NCI-H1930 (cell line): ENCODE results near the gene PRR5.
"Not testable (repeated sequence)": the region's sequence is repeated elsewhere in the genome, so short reads cannot be mapped to it uniquely, and the experiment has no call there.

Source experiments
- DNase-seq, 2 experiments: peaks; one replicate each; lab custom pipeline; 2025; lab: John Stamatoyannopoulos, UW

Gene PRR5

DNA sequence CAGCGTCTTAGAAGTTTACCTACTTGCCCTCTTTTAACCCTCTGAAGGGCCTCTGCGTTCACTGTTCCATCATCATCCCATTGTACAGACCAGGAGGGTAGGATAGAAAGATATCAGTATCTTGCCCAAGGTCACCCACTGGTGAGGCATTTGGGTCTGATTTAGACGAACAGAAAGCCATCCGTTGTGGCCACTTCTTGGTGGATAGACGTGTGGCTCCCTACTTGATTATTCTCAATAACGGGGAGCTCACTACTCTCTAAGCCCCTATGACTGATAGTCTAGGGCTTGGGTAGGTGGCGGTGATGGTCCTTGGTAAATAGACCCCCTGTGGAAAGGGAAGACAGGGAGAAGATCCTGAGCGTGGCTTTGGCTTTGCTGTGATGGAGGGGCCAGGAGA is 28.6 kb upstream of the PRR5 start:
- DNase-seq, result no peak

DNA sequence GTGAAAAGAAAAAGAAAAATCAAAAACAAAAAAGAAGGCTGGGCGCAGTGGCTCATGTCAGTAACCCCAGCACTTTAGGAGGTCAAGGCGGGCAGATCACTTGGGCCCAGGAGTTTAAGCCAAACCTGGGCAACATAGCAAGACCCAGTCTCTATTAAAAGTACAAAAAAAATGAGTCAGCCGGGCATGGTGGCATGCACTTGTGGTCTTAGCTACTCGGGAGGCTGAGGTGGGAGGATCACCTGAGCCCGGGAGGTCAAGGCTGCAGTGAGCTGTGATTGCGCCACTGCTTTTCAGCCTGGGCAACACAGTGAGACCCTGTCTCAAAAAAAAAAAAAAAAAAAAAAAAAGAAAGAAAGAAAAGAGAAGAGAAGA is 26.0 kb upstream of the PRR5 start:
- not testable (repeated sequence) for DNase-seq

DNA sequence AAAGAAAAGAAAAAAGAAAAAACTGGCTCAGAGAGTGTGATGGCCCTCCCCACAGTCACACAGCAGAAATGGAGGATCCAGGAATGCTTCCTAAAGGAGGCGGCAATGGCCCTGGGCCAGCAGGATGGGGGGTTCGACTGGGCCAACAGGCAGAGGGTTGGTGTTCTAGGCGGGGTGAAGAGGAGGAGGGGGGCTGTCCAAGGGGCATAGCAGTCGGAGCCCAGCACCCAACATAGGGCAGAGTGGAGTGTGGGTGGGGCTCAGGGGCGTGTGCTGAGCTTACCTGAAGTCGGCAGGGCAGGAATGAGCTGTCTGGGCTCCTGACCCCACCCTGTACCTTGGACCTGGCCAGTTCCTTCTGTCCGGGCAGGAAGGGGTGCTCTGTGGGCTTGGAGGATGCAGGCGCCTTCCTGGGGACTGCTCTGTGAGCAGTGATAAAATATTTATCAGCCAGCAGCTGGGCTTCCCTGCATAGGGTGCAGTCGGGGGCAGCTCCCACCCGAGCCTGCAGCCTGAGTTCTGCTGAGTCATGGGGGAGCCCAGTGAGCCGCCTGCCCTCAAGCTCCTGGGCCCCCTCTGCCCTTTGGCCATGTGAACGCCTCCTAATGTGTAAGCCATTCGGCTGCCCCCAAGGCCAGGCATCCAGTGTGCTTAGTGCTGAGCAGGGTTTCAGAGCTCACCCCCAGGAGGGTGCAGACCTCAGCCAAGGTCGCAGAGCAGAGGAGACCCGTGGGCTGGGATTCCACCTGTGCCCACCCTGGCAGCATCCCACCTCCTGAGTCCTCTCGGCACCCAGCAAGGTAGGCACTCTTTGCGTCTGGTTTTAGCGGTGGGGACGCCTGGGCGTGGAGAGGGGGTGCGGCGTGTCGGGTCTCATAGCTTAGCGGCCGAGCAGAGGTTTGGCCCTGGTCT is 25.3 kb upstream of the PRR5 start:
- DNase-seq, result no peak

GRCh38 chr22:44677353-44677840 is 24.6 kb upstream of the PRR5 start:
- no peak for DNase-seq

DNA sequence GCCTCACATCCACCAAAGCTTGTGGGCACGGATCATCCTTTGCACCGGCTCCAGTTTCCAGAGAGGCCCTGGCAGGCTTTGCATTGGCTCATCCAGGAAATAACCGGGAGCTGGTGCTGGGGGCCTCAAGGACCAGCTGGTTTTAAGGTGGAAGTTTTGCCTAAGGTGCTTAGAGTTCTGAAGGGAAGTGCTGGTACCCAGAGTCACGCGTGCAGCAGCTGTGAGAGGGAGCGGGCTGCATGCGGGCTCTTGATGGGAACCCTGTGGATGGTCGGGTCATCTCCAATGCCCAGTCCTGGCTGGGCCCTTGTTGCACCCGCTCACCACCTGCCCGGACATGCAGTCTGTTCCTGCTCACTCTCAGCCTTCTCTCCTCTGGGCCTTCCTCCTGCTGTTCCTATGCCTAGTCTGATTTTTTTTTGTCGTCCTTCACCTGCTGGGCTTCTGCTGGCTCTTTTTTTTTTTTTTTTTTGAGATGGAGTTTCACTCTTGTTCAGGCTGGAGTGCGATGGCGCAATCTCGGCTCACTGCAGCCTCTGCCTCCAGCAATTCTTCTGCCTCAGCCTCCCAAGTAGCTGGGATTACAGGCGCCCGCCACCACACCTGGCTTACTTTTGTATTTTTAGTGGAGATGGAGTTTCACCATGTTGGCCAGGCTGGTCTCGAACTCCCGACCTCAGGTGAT is 24.0 kb upstream of the PRR5 start:
- no peak for DNase-seq

DNA sequence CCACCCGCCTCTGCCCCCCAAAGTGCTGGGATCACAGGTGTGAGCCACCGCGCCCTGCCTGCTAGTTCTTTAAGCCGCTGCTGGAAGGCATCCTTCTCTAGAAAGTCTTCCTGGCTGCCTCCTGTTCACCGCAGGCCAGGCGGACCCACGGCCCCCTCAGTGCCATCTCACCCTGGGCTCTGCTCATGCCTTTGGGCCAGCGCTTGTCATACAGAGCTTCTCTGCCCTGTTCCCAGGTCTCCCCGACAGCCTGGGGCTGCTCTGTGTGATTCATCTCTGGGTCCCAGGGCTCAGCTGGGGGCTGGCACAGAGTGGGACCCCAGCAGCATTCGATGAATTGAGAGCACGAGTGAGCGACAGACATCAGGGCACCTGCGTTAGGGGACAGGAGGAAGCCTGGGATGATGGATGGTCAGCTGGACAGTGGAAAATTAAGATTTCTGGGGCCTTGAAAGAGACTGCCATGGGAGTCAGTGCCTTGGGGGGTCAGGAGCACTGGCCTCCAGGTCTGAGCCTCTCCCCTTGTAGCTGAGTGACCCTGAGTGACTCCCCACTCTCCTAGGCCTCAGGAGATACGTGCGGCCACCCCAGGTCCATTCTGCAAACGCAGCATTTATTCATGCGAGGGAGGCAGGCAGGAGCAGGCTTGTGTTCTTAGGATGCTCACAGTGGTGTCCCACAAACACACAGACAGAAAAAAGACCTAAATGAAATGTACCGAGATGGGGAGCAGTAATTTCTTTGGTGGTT is 23.3 kb upstream of the PRR5 start:
- no peak for DNase-seq

DNA sequence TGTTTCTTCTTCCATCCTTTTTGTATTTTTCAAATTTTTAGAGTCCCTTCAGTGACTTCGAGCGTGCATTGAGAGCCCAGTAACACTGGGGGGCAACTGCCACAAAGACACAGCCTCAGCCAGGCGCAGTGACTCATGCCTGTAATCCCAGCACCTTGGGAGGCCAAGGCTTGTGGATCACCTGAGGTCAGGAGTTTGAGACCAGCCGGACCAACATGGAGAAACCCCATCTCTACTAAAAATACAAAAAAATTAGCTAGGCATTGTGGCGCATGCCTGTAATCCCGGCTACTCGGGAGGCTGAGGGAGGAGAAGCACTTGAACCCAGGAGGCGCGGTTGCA is 22.7 kb upstream of the PRR5 start:
- not testable (repeated sequence) for DNase-seq

GRCh38 chr22:44680058-44680457 is 21.9 kb upstream of the PRR5 start:
- no peak for DNase-seq

DNA sequence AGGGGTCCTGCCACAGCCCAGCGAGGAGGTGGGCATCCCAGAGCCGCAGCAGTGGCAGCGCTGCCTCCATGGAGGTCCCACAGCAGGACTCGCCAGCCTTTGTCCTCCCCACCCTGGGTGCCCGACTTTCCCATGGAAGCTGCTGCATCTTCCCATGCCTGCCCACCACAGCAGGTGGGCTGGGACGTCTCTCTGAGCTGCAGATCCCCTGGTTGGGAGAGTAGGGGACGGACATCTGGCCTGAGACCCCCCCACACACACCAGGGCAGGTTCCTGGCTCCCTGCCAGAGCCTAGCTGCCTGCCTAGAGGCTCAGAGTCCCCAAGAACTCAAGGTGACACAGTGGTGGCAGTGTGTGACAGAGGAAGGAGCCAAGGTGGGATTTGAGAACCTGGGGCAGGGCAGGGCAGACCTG is 21.5 kb upstream of the PRR5 start:
- no peak for DNase-seq

DNA sequence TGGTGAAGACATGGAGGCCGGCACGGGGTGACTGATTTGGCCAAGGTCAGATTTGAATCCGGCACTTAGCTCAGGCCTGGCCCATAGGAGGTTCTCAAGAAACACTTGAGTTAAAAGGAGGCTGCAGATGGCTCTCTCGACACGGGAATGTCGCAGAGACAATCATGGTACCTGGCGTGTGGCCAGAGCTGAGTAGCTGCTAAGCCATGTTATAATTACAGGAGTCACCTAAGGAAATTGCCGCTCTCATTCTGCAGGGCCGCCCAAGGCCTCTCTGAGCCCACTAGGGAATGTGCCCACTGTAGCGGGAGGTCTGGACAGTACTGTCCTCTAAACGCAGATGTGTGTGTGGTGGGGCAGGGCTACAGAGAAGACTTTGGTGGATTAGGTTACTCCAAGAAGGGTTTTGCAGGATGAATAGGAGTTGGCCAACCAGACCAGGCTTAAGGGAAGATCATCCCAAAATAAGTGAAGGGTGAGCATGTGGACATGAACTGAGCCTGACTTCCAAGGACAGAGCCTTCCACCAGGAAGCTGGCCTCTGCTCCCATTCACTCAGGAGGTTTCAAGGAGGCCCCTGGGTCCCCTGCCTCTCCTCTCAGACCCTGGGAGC is 19.3 kb upstream of the PRR5 start:
- no peak for DNase-seq

DNA sequence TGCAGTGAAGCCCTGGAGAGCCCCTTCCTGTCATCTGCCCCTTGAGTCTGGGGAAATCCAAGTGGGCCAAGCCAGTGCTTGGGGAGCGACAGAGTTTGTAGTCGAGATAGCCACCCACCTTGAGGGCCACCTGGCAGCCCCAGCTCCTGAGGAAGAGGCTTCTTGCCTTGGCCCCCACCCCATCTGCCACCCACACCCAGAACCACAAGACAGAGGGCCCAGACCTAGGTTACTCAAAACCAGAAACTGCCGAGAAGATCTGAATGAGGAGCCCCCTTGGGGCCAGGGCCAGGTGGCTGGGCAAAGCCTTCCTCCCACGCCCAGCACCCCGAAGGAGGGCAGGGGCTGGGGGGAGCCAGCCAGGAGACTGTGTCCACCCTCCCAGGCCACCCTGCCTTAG is 18.8 kb upstream of the PRR5 start:
- no peak for DNase-seq

DNA sequence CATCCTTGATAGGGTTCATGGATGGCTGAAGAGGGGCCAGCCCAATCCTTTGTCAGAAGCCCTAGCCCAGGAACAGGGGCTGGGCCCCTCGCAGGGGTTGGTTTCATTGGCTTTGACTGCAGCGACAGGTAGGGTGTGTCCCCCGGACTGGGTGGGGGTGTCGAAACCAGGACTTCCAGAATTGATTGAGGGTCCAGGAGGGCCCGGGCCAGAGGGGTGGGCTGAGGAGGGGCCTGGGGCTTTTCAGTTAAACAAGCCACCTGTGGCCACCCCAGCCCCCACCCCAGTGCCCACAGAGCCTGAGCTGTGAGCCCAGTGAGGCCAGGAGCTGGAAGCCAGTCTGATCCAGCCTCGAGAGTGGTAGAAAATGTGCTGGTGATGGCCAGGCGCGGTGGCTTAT is 18.1 kb upstream of the PRR5 start:
- no peak for DNase-seq

DNA sequence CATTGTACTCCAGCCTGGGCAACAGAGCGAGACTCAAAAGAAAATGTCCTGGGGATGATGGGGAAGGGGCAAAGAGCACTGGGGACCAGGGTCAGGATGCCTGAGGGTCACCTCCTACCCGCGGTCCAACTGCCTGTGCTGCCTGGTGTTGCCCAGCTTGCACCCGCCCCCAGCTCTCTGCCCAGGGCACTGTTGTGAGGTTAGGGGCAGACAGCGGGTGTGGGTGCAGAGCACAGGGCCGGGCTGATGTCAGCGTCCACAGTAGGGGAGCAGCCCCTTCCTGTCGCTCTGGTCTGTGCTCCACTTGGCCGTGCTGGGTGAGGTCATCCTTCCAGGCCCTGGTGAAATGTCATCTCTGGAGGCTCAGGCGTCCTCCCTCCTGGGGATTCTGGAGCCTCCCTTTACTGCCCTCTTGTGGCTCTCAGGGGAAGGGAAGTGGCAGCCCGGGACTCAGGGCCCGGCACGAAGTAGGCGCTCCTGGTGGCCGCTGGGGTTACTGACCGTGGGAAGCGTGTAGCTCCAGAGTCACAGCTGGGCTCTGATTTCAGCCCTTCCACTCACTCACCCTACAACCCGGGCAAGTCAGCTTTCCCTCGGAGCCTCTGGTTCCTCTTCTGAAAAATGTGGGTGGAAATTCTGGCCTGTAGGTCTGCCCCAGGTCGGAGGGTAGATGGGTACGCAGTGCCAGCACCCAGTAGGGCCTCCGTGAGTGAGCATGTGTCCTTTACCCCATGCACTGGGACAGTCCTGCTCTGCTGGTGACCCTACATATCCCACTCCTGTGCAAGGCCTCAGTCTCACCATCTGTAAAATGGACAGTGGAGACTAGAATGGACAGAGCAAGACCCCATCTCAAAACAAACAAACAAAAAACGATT is 17.3 kb upstream of the PRR5 start:
- peak; percentile 69 to 74 for DNase-seq

DNA sequence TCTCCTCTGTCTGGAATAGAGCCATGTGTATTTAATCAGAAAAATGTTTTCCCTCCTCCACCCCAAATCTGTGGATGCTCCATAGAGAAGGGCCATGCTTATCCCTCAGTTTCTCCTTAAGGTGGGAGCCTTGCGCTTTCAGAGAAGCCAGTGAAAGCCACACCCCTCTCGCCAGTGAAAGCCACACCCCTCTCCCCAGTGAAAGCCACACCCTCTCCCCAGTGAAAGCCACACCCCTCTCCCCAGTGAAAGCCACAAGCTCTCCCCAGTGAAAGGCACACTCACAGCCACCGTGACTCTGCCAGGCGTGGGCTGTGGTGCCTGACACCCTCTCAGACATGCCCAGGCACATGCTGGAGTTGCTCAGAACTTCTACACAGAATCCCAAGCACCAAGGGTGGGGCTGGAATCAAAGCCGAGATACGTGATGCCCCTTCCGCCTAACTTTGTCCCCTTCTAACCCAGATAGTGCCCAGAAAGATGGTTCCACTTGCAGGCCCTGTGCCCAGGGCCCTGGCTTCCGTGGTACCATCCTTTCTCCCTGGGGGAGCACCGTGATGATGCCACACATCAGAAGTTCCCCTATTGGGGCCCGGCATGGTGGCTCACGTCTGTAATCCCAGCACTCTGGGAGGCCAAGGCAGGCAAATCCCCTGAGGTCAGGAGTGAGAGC is 16.5 kb upstream of the PRR5 start:
- no peak for DNase-seq

DNA sequence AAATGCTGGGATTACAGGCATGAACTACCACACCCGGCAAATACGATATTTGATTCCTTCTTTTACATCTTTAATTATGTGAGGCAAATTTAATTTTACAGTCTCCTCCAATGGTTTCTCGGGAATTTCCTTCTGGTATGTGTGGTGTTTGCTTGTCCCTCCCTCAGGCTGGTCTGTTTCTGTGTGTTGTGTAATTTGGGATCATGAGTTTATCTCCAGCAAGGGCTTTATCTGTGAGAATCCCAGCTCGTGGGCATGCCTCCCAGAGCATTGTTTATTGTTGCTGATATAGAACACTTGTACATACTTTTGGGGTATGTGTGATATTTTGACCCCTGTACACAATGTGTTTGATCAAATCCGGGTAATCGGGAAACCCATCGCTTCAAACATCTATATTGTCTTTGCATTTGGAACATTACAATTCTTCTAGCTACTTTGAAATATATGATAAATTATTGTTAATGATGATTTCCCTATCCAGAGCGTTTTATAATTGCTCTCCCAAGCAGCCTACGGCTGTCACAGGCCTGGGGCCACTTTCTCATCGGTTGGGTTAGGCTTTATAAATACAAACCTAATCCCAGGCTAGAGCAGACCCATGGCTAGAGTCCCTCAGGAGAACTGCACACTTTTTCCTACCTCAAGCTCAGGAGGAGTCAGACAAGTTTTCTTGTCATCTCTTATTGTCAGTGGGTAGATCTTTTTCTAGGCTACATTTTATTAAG is 15.0 kb upstream of the PRR5 start:
- DNase-seq, result no peak

DNA sequence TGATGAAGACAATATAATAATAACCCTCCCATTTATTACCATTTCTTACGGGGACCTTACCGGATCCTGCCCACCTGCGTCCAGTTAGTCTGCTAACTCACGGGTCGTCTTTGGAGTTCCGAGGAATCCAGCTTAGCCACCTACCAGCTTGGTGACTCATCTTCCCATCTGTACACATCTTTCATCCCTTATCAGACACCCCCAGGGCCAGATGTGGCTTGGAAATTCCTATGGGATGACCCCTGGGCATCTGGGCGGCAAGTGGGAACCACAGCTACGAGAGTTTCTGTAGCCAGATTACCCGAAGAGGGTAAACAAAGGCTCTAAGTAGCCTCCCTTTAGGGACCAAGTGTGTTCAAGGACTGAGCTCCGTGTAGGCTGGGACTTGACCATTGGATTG is 12.8 kb upstream of the PRR5 start:
- no peak for DNase-seq

DNA sequence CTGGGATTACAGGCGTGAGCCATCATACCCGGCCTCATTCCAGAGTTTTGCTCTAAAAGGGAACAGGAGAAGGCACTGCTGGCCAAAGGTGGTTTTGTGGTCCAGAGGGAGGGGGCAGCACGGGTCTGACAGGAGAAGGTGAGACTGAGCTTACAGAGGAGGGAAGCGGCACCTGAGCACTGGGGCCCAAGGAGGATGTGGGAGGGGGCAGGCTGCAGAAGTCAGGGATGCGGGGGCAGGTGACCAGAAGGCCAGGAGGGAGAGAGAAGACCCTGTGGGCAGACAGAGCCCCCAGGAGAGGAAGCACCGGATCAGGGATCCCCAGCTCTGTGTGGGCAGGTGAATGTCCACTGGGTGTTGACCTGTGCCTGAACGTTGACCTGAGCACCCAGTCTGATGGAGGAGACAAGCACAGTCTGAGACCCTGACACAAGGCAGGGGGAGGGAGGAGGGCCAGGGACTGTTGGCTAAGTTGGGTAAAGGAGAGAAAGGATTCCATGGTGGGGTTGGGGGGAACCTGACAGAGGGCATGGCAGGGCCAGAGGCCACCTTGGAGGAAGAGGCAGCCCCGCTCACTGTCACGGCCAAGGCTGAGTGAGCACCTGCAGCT is 12.0 kb upstream of the PRR5 start:
- no peak for DNase-seq

- DNase-seq, result no peak
Measured at GRCh38 chr22:44691796-44692661, 10.0 kb upstream of the PRR5 start.

DNA sequence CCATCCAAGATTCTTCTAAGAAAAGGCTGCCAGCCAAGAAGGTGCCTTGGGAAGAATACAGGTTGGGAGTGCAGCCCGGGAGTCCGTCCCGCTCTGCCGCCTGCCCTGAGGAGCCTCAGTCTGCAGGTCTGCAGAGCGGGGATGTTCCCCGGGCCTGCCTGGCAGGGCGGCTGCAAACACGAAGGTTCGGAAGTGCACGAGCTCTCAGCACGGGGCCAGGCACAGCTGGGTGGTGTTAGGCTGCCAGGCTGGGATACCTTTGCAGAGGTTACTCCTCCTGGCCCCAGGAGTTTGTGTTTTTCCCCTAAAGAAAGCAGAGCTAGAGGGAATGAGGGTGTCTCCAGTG is 9.4 kb upstream of the PRR5 start:
- no peak for DNase-seq
